Right atrium auricular region (tissue), 2 donors: ENCODE measurements around the gene CDK5. TPM values are rescaled to one million over a fixed set of nuclear protein-coding genes. Genes with fewer than 3 reads are reported as not detected.

Source experiments
- DNase-seq: peaks from one replicate; pipeline ENCODE4 v3.0.0-alpha.2; 2019; ENCODE audit warnings: low spot score
- H3K27ac ChIP-seq, 2 donors: fragments of 200-600 bp; sonication (generic); 1 replicate in 1 of 2; 2 replicates in 1 of 2; pipeline ENCODE4 v1.5.1; 2016 to 2019
- H3K27me3 ChIP-seq, 2 donors: fragments of 200-600 bp; sonication (generic); one replicate each; pipeline versions ENCODE4 v1.5.1 to v1.6.0; 2017 to 2019
- H3K36me3 ChIP-seq: fragments of 200-600 bp; sonication (generic); one replicate; pipeline ENCODE4 v1.5.1; 2016
- H3K4me1 ChIP-seq, 2 donors: fragments of 200-600 bp; sonication (generic); one replicate each; pipeline versions ENCODE4 v1.5.1 to v1.6.0; 2017 to 2019
- H3K4me3 ChIP-seq, 2 donors: fragments of 200-600 bp; sonication (generic); 1 replicate in 1 of 2; 2 replicates in 1 of 2; pipeline ENCODE4 v1.5.1; 2017 to 2019; ENCODE audit warnings: mild to moderate bottlenecking in 1 of 2, moderate library complexity in 1 of 2
- H3K9me3 ChIP-seq, 2 donors: fragments of 200-600 bp; sonication (generic); one replicate each; pipeline ENCODE4 v1.5.1; 2019
- total RNA-seq, 2 donors: library from RNA; depleted of rRNA; stranded (reverse); fragments of >200 nt; gene quantifications; one replicate each; pipeline ENCODE4 v1.1.0, GENCODE V29; 2016
- TF ChIP-seq, protein P1 (sequence below), 2 donors: fragments of 200-600 bp; sonication (generic); IDR thresholded peaks; one replicate each; pipeline ENCODE4 v1.5.1; 2019; ENCODE audit warnings: antibody characterized with exemption in 2 of 2

The CDK5 gene
- total RNA-seq, 2 donors from 2014 or later: 4.4 to 4.9 TPM

DNA sequence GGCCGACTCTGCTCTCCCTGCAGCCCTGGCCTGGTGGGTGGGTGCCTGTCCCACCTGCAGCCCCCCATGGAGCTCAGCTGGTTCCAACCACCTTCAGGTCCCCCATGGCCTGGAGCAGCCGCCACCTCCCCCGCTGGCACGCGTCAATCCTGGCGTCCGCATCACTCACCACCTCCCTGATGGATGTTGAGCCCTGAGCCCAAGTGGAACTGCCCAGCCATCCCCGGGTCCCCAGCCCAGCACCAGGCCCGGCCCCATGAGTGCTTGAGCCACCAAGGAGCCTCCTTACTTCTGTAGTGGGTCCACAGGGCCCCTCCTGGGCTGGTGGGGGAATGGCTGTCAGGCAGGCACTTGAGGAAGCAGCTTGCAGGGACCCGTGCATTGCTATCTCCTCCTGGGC lies 43.2 kb upstream of the CDK5 start:
- Histone ChIP-seq H3K27ac (no peak overlapping the region), H3K36me3 (peaks cover 4% of the 10 kb centered on the region), H3K4me3 (no peak overlapping the region), H3K4me1 (peaks cover 0 to 23% of the 10 kb centered on the region in 2 donors), H3K27me3 (no peaks in the 10 kb centered on the region), H3K9me3 (no peaks in the 10 kb centered on the region)
- TF ChIP-seq, protein P1, sequence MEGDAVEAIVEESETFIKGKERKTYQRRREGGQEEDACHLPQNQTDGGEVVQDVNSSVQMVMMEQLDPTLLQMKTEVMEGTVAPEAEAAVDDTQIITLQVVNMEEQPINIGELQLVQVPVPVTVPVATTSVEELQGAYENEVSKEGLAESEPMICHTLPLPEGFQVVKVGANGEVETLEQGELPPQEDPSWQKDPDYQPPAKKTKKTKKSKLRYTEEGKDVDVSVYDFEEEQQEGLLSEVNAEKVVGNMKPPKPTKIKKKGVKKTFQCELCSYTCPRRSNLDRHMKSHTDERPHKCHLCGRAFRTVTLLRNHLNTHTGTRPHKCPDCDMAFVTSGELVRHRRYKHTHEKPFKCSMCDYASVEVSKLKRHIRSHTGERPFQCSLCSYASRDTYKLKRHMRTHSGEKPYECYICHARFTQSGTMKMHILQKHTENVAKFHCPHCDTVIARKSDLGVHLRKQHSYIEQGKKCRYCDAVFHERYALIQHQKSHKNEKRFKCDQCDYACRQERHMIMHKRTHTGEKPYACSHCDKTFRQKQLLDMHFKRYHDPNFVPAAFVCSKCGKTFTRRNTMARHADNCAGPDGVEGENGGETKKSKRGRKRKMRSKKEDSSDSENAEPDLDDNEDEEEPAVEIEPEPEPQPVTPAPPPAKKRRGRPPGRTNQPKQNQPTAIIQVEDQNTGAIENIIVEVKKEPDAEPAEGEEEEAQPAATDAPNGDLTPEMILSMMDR (IDR thresholded peaks at IDR 0.05): no peak
- no peak for DNase-seq

DNA sequence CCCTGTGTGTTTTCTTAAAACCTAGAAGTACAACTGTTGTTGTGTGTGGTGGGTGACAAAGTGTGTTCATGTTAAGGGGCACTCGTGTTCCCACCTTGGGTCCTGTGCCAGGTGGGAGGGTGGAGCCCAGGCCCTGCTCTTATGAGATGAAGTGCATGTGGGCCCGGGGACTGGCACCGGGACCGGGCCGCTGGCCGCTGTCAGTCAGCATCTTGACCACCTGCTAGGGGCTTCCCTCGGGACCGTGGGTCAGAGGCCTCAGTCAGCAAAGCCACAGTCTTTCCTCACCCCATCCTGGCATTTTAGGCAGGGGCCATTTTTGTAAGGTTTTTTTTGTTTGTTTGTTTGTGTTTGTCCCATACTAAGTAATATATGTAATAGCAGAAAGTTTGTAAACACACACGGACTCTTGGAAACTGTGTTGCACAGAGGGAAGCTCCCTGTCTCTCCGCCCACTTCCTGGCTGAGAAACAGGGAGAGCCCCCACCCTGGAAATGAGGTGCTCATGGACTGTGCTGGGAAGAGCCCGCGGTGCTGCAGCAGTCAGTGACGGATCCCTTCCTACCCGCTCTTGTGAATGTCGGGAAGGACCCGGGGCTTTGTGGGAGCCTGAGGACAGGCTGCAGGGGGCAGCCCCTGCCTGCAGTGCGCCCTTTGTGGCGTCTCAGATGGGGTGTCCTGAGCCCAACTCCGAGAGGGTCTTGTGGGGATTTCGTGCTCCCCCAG lies 42.0 kb upstream of the CDK5 start:
- peaks cover 0 to 23% of the 10 kb centered on the region in 2 donors for H3K4me1 ChIP-seq
- no peak overlapping the region for H3K4me3 ChIP-seq
- no peaks in the 10 kb centered on the region for H3K9me3 ChIP-seq
- no peak overlapping the region for H3K27ac ChIP-seq
- H3K27me3 ChIP-seq: no peaks in the 10 kb centered on the region
- DNase-seq: no peak
- H3K36me3 ChIP-seq: peaks cover 2% of the 10 kb centered on the region
- TF ChIP-seq, protein P1 (IDR thresholded peaks at IDR 0.05): no peak

DNA sequence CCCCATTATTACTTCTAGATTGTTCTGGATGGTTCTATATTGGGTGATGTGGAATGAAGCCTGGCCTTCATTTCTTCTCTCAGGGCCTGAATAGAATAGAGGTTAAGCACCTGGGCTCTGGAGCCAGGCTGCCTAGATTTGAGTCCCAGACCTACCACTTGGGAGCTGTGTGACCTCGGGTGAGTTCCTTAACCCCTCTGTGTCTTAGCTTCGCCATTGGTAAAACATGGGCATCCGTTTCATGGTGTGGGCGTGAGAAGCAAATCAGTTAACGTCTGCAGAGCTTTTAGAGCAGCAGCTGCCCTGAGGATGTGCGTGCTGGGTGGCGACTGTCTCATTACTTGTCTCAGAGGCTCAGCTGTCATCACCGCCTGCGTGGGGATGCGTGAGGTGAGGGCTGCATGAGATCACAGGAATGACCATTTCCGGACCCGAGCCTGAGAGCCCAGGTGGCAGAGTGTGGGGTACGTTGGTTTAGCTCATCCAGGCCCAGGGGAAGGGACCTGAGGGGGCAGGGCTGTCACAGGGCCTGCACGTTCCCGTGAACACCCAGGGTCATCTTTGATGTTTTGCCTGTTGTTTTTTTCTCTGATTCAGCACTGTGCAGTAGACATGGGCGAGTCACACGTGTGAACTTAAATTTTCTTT lies 38.3 kb upstream of the CDK5 start:
- Histone ChIP-seq H3K4me3 (no peak overlapping the region), H3K27ac (no peak overlapping the region), H3K36me3 (no peaks in the 10 kb centered on the region), H3K27me3 (no peaks in the 10 kb centered on the region), H3K4me1 (peaks cover 0 to 28% of the 10 kb centered on the region in 2 donors), H3K9me3 (no peaks in the 10 kb centered on the region)
- no peak for DNase-seq
- TF ChIP-seq, protein P1 (IDR thresholded peaks at IDR 0.05): no peak

DNA sequence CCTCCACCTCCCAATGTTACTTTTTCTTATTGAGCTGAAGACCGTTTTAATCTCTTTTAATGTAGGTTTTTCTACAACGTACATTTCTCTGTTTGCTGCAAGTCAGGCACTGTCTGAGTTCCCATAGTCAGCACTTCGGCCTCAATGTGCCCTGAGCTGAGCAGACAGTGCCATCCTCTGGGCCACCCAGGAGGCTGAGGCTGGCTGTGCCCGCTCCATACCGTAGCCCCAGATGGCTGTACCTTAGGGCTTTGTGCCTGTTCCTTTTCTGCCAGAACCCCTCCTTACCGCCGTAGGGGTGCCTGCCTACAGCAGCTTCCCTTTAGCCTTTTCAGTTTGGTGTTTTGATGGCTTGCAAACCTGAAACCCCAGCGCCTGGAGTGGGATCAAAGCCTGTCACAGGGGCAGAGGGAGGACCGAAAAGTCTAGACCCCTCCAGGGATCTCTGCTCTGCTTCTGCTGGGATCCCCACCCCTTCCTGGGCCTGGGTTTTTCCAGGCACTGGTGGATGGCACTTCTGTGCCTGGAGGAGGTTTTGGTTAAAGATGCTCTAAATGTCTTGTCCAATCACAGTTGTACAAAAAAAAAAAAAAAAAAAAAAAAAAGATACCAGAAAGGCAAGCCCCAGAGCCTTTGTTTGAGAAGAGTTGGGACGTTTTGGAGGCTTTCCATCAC lies 37.6 kb upstream of the CDK5 start:
- H3K9me3 ChIP-seq: no peaks in the 10 kb centered on the region
- peaks cover 0 to 26% of the 10 kb centered on the region in 2 donors for H3K4me1 ChIP-seq
- TF ChIP-seq, protein P1 (IDR thresholded peaks at IDR 0.05): no peak

DNA sequence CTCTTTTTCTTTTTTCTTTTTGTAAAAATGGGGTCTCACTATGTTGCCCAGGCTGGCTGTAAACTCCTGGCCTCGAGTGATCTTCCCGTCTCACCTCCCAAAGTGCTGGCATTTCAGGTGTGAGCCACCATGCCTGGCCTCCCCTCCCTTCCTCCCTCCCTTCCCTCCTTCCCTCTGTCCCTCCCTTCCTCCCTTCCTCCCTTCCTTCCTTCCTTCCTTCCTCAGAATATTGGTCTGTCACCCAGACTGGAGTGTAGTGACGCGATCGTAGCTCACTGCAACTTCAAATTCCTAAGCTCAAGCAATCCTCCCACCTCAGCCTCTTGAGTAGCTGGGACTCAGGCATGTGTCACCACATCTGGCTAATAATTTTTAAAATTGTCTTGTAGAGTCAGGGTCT lies 37.0 kb upstream of the CDK5 start:
- Histone ChIP-seq H3K36me3 (no peaks in the 10 kb centered on the region), H3K4me1 (peaks cover 0 to 26% of the 10 kb centered on the region in 2 donors), H3K4me3 (no peak overlapping the region), H3K9me3 (no peaks in the 10 kb centered on the region), H3K27me3 (no peaks in the 10 kb centered on the region), H3K27ac (no peak overlapping the region)
- no peak for DNase-seq
- TF ChIP-seq, protein P1 (IDR thresholded peaks at IDR 0.05): no peak

More for the DNA sequence above, 37.6 kb upstream of the CDK5 start:
- H3K27me3 ChIP-seq: no peaks in the 10 kb centered on the region
- no peak overlapping the region for H3K27ac ChIP-seq
- no peak for DNase-seq
- no peak overlapping the region for H3K4me3 ChIP-seq
- H3K36me3 ChIP-seq: no peaks in the 10 kb centered on the region
